Lower lobe of right lung (tissue), 2 donors: Measurements from ENCODE around the gene AOC1. TPM values are rescaled to one million over a fixed set of nuclear protein-coding genes. Genes with fewer than 3 reads are reported as not detected.

Source experiments
- ATAC-seq, 2 donors: fragments of 200-7000 bp; cut with Tn5 transposase; one replicate each; pipeline ENCODE4 v1.9.1; 2020 to 2022; ENCODE audit warnings: mild to moderate bottlenecking in 2 of 2, moderate library complexity in 2 of 2
- DNase-seq: peaks from one replicate; pipeline ENCODE4 v3.0.0-alpha.2; 2020
- H3K27ac ChIP-seq: fragments of 200-600 bp; one replicate; pipeline ENCODE4 v1.8.0; 2022
- H3K27me3 ChIP-seq: fragments of 200-600 bp; one replicate; pipeline ENCODE4 v1.8.0; 2022; ENCODE audit warnings: low read depth
- H3K36me3 ChIP-seq: fragments of 200-600 bp; one replicate; pipeline ENCODE4 v1.8.0; 2022; ENCODE audit warnings: mild to moderate bottlenecking
- H3K4me1 ChIP-seq: fragments of 200-600 bp; one replicate; pipeline ENCODE4 v1.8.0; 2022
- H3K4me3 ChIP-seq: fragments of 200-600 bp; one replicate; pipeline ENCODE4 v1.8.0; 2022; ENCODE audit warnings: mild to moderate bottlenecking
- H3K9me3 ChIP-seq: fragments of 200-600 bp; one replicate; pipeline ENCODE4 v1.8.0; 2022
- intact Hi-C: fragments of 100-400 bp; cut with DNase I; formaldehyde crosslinking; loops from one replicate; pipeline ENCODE4 v1.11.0; 2022
- total RNA-seq: library from RNA; stranded (reverse); fragmentation: NEBNext Ultra II Directional; extraction: Animal tissue kit (Norgen Biotek cat#: 25700); gene quantifications from one replicate; pipeline ENCODE4 v1.2.1, GENCODE V29; 2021
- TF ChIP-seq, protein P1 (sequence below): fragments of 200-600 bp; IDR thresholded peaks from one replicate; pipeline ENCODE4 v1.8.0; 2022; ENCODE audit warnings: antibody characterized with exemption, mild to moderate bottlenecking
- donor health status: DM: no; HTN: yes; CAD: no; lungs with severe emphysema.

Gene AOC1
- total RNA-seq, 1 donor from 2014 or later: 1.7 TPM

DNA sequence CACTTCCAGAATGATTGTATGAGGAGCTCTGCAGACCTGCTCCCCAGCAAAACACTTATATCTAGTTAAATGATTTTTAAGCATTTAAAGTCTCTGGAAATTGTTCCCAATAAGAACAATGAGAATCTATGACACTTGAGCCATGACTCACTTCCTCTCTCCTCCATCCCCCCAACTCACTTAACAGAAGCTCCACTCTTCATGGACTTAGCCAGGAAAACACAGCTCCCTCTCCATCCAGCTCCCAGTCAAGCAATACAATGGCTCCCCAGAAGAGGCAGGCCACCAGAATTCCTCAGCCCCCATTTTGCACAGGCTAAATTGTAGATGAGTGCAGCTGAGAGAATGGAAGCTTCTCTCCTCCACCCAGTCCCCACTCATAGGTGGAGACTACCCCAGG, 27.0 kb downstream of the AOC1 start:
- H3K9me3 ChIP-seq: peaks cover 17% of the 10 kb centered on the region
- intact Hi-C loops: no loop called here
- H3K4me1 ChIP-seq: peaks cover 9% of the 10 kb centered on the region
- H3K27me3 ChIP-seq: no peaks in the 10 kb centered on the region
- no peak overlapping the region for H3K4me3 ChIP-seq
- TF ChIP-seq, protein P1, sequence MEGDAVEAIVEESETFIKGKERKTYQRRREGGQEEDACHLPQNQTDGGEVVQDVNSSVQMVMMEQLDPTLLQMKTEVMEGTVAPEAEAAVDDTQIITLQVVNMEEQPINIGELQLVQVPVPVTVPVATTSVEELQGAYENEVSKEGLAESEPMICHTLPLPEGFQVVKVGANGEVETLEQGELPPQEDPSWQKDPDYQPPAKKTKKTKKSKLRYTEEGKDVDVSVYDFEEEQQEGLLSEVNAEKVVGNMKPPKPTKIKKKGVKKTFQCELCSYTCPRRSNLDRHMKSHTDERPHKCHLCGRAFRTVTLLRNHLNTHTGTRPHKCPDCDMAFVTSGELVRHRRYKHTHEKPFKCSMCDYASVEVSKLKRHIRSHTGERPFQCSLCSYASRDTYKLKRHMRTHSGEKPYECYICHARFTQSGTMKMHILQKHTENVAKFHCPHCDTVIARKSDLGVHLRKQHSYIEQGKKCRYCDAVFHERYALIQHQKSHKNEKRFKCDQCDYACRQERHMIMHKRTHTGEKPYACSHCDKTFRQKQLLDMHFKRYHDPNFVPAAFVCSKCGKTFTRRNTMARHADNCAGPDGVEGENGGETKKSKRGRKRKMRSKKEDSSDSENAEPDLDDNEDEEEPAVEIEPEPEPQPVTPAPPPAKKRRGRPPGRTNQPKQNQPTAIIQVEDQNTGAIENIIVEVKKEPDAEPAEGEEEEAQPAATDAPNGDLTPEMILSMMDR: no peak
- no peak overlapping the region for H3K27ac ChIP-seq
- H3K36me3 ChIP-seq: no peaks in the 10 kb centered on the region
- DNase-seq (no peak), ATAC-seq (no peak)

DNA sequence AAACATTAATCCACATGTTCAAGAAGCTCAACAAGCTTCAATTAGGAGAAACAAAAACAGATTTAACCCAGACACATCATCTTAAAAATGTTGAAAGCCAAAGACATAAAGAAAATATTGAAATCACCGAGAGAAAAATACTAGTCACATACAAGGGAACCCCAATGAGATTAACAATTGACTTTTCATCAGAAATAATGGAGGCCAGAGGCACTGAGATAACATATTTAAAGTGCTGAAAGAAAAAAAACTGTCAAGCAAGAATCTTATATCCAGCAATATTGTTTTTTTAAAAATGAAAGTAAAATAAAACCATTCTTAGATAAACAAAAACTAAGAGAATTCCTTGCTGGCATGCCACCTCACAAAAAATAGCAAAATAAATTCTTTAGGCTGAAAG, 28.9 kb downstream of the AOC1 start:
- Histone ChIP-seq H3K9me3 (peaks cover 25% of the 10 kb centered on the region), H3K4me3 (no peak overlapping the region), H3K36me3 (no peaks in the 10 kb centered on the region), H3K4me1 (peaks cover 5% of the 10 kb centered on the region), H3K27ac (no peak overlapping the region), H3K27me3 (no peaks in the 10 kb centered on the region)
- no peak for ATAC-seq
- intact Hi-C loops: no loop called here
- TF ChIP-seq, protein P1: no peak
- DNase-seq: no peak

DNA sequence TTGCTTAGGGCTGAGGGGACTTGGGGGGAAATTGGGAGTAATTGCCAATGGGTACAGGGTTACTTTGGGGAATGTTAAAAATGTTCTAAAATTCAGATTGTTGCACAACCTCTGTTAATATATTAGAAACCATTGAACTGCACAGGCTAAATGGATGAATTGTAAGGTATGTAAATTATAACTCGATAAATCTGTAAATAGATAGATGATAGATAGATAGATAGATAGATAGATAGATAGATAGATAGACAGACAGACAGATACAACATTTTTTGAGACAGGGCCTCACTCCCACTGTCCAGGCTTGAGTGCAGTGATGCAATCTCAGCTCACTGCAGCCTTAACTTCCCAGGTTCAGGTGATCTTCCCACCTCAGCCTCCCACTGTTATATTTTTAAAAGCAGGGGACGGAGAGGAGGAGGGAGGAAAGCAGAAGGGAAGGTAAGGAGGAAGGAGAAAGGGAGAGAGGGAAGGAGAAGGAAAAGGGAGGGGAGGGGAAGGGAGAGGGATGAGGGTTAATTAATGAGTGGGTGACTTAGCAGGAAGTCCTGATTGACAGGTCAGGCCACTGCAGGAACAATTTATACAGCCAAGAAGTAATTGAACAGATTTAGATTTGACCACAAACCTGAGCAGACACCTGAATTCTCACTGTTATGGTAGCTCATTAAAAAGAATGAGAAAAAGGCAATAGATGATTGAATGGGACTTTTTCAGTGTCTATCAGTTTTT, 38.7 kb downstream of the AOC1 start:
- H3K36me3 ChIP-seq: no peaks in the 10 kb centered on the region
- TF ChIP-seq, protein P1: no peak
- DNase-seq (no peak), ATAC-seq (no peak)
- H3K27ac ChIP-seq: no peak overlapping the region
- intact Hi-C loops: no loop called here
- no peak overlapping the region for H3K4me3 ChIP-seq
- H3K4me1 ChIP-seq: no peaks in the 10 kb centered on the region
- H3K27me3 ChIP-seq: peaks cover 6% of the 10 kb centered on the region
- peaks cover 5% of the 10 kb centered on the region for H3K9me3 ChIP-seq

DNA sequence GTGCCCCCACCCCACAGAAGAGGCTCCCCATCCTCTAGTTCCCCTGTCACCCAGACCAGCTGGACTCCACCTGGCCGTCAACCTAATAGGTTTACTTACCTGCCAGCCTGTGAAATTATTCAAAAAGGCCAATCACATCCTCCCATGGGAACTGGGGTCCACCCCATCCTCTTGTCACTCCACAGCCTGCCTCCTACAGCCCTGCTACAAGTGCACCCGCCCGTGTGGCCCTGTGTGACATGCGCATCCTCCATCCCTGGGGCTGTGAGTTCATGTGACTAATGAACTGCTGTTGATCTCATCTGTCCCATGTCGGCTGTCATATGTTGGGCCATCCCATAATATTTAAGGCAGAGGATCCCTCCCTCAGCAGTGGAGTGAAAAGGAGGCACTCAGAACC, 39.4 kb downstream of the AOC1 start:
- Histone ChIP-seq H3K4me1 (no peaks in the 10 kb centered on the region), H3K4me3 (no peak overlapping the region), H3K36me3 (no peaks in the 10 kb centered on the region), H3K27me3 (peaks cover 12% of the 10 kb centered on the region), H3K27ac (no peak overlapping the region), H3K9me3 (peaks cover 5% of the 10 kb centered on the region)
- ATAC-seq (no peak), DNase-seq (no peak)
- intact Hi-C loops: no loop called here
- TF ChIP-seq, protein P1: no peak

DNA sequence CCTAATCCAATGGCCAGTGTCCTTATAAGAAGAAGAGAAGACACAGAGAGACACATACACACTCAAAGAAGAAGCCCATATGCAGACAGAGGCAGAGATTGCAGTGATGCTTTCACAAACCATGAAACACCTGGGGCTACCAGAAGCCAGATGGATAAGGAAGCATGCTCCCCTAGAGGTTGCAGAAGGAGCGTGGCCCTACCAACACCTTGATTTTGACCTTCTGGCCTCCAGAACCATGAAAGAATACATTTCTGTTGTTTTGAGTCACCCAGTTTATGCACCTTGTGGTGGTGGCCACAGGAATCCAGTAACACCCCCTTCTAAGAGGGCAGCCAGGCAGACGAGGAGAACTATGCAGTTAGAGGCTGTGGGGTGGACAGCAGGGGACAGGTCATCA, 43.5 kb downstream of the AOC1 start:
- Histone ChIP-seq H3K27me3 (peaks cover 44% of the 10 kb centered on the region), H3K36me3 (no peaks in the 10 kb centered on the region), H3K4me3 (no peak overlapping the region), H3K9me3 (peaks cover 5% of the 10 kb centered on the region), H3K4me1 (no peaks in the 10 kb centered on the region), H3K27ac (no peak overlapping the region)
- intact Hi-C loops: no loop called here
- ATAC-seq (no peak), DNase-seq (no peak)
- TF ChIP-seq, protein P1: no peak
